H9 (cell line): ENCODE data around the gene DCAF8. TPM values are rescaled to one million over a fixed set of nuclear protein-coding genes. Genes with fewer than 3 reads are reported as not detected.

Source experiments
- DNase-seq: peaks from one replicate; pipeline ENCODE4 v3.0.0-alpha.2; 2017
- H2AFZ ChIP-seq: one replicate; pipeline ENCODE4 v1.6.1; 2013; ENCODE audit warnings: mild to moderate bottlenecking, low read length, control low read depth, moderate library complexity
- H2AK5ac ChIP-seq: 2 replicates; pipeline ENCODE4 v1.6.1; 2013; ENCODE audit warnings: low read length, control low read depth, mixed read lengths; ENCODE audit not compliant: insufficient read length
- H2BK120ac ChIP-seq: one replicate; pipeline ENCODE4 v1.6.1; 2013; ENCODE audit warnings: low read depth, mild to moderate bottlenecking, low read length, control low read depth, inconsistent platforms; ENCODE audit not compliant: poor library complexity, severe bottlenecking
- H2BK12ac ChIP-seq: 2 replicates; pipeline ENCODE4 v1.6.1; 2013; ENCODE audit warnings: low read length, control low read depth, mixed read lengths, low read depth; ENCODE audit not compliant: insufficient read length
- H2BK15ac ChIP-seq: 2 replicates; pipeline ENCODE4 v1.6.1; 2013; ENCODE audit warnings: low read depth, low read length, control low read depth
- H2BK20ac ChIP-seq: one replicate; pipeline ENCODE4 v1.6.1; 2013; ENCODE audit warnings: low read depth, mild to moderate bottlenecking, low read length, control low read depth, inconsistent platforms; ENCODE audit not compliant: poor library complexity, severe bottlenecking
- H2BK5ac ChIP-seq: 2 replicates; pipeline ENCODE4 v1.6.1; 2013; ENCODE audit warnings: low read length, control low read depth, mixed read lengths; ENCODE audit not compliant: insufficient read length
- H3K14ac ChIP-seq: 2 replicates; pipeline ENCODE4 v1.6.1; 2013; ENCODE audit warnings: low read length, control low read depth; ENCODE audit not compliant: insufficient read depth
- H3K18ac ChIP-seq: 2 replicates; pipeline ENCODE4 v1.6.1; 2013; ENCODE audit warnings: low read depth, mild to moderate bottlenecking, mixed read lengths, low read length, control low read depth; ENCODE audit not compliant: insufficient read length
- H3K23ac ChIP-seq: 2 replicates; pipeline ENCODE4 v1.6.1; 2013; ENCODE audit warnings: low read length, control low read depth, mixed read lengths, low read depth; ENCODE audit not compliant: insufficient read length
- H3K23me2 ChIP-seq: 2 replicates; pipeline ENCODE4 v1.6.1; 2013; ENCODE audit warnings: low read depth, mild to moderate bottlenecking, mixed read lengths, low read length, control low read depth; ENCODE audit not compliant: insufficient read length, poor library complexity, severe bottlenecking
- H3K27ac ChIP-seq: 2 replicates; pipeline ENCODE4 v1.5.1; 2013; ENCODE audit warnings: low read length, control low read depth, mixed read lengths, low read depth; ENCODE audit not compliant: insufficient read length
- H3K27me3 ChIP-seq: 2 replicates; pipeline ENCODE4 v1.6.1; 2013; ENCODE audit warnings: low read length, control low read depth, inconsistent platforms; ENCODE audit not compliant: insufficient read depth
- H3K4ac ChIP-seq: 2 replicates; pipeline ENCODE4 v1.6.1; 2013; ENCODE audit warnings: low read depth, mild to moderate bottlenecking, control low read depth, inconsistent platforms, low read length, moderate library complexity
- H3K4me1 ChIP-seq: 2 replicates; pipeline ENCODE4 v1.6.1; 2013; ENCODE audit warnings: low read length, control low read depth, inconsistent platforms; ENCODE audit not compliant: insufficient read depth
- H3K4me2 ChIP-seq: 2 replicates; pipeline ENCODE4 v1.6.1; 2013; ENCODE audit warnings: low read length, control low read depth, mixed read lengths; ENCODE audit not compliant: insufficient read length, insufficient read depth
- H3K56ac ChIP-seq: 2 replicates; pipeline ENCODE4 v1.6.1; 2013; ENCODE audit warnings: low read depth, mild to moderate bottlenecking, mixed read lengths, low read length, control low read depth; ENCODE audit not compliant: insufficient read length
- H3K79me1 ChIP-seq: 2 replicates; pipeline ENCODE4 v1.6.1; 2013; ENCODE audit warnings: low read depth, mild to moderate bottlenecking, moderate library complexity, low read length, control low read depth, inconsistent platforms; ENCODE audit not compliant: insufficient read depth, poor library complexity, severe bottlenecking
- H3K79me2 ChIP-seq: 2 replicates; pipeline ENCODE4 v1.6.1; 2013; ENCODE audit warnings: low read length, control low read depth, inconsistent platforms; ENCODE audit not compliant: insufficient read depth
- H3K9ac ChIP-seq: 2 replicates; pipeline ENCODE4 v1.6.1; 2013; ENCODE audit warnings: low read length, control low read depth, mixed read lengths; ENCODE audit not compliant: insufficient read length; ENCODE audit errors: extremely low read depth
- H3K9me3 ChIP-seq: one replicate; pipeline ENCODE4 v1.6.1; 2013; ENCODE audit warnings: low read depth, low read length, inconsistent platforms; ENCODE audit not compliant: control insufficient read depth
- H3T11ph ChIP-seq: one replicate; pipeline ENCODE4 v1.6.1; 2013; ENCODE audit warnings: mild to moderate bottlenecking, low read length, control low read depth, inconsistent platforms
- H4K20me1 ChIP-seq: one replicate; pipeline ENCODE4 v1.6.1; 2013; ENCODE audit not compliant: control insufficient read depth, insufficient read length, insufficient read depth
- H4K5ac ChIP-seq: 2 replicates; pipeline ENCODE4 v1.6.1; 2013; ENCODE audit warnings: low read depth, mild to moderate bottlenecking, mixed read lengths, low read length, control low read depth; ENCODE audit not compliant: insufficient read length
- H4K8ac ChIP-seq: replicated peaks from 2 replicates; pipeline ENCODE4 v1.6.1; 2013; ENCODE audit warnings: low read length, control low read depth, mixed read lengths, low read depth; ENCODE audit not compliant: insufficient read length
- H4K91ac ChIP-seq: 2 replicates; pipeline ENCODE4 v1.6.1; 2013; ENCODE audit warnings: low read depth, mild to moderate bottlenecking, moderate library complexity, mixed read lengths, low read length, control low read depth; ENCODE audit not compliant: insufficient read length
- H3K27ac Mint-ChIP-seq, 3 experiments: 2 replicates in 2 of 3; 3 replicates in 1 of 3; pipeline ENCODE4 v1.8.0; 2020 to 2021; ENCODE audit warnings: mixed read lengths in 3 of 3, mild to moderate bottlenecking in 1 of 3, moderate library complexity in 1 of 3
- H3K27me3 Mint-ChIP-seq: 2 replicates; pipeline ENCODE4 v1.8.0; 2021; ENCODE audit warnings: low read depth, mild to moderate bottlenecking, moderate library complexity, mixed read lengths
- H3K36me3 Mint-ChIP-seq, 3 experiments: 2 replicates in 2 of 3; 3 replicates in 1 of 3; pipeline ENCODE4 v1.8.0; 2020 to 2021; ENCODE audit warnings: low read depth in 3 of 3, mixed read lengths in 3 of 3; ENCODE audit not compliant: insufficient read depth in 1 of 3
- H3K4me1 Mint-ChIP-seq, 2 experiments: 2 replicates each; pipeline ENCODE4 v1.8.0; 2020; ENCODE audit warnings: mixed read lengths in 2 of 2
- H3K4me3 Mint-ChIP-seq, 2 experiments: 2 replicates in 1 of 2; 3 replicates in 1 of 2; pipeline ENCODE4 v1.8.0; 2020 to 2021; ENCODE audit warnings: mild to moderate bottlenecking in 2 of 2, mixed read lengths in 2 of 2, moderate library complexity in 1 of 2
- H3K9me3 Mint-ChIP-seq, 2 experiments: 2 replicates in 1 of 2; 3 replicates in 1 of 2; pipeline ENCODE4 v1.8.0; 2020; ENCODE audit warnings: mild to moderate bottlenecking in 2 of 2, mixed read lengths in 2 of 2, moderate library complexity in 1 of 2
- CTCF ChIP-seq: fragments of 200-600 bp; sonication (generic); conservative IDR thresholded peaks from 3 replicates; pipeline ENCODE4 v1.8.0; 2021; ENCODE audit warnings: antibody characterized with exemption, mild to moderate bottlenecking
- total RNA-seq: library from RNA; stranded (reverse); gene quantifications from 2 replicates; pipeline ENCODE4 v1.2.1, GENCODE V29; 2021

The DCAF8 gene
- total RNA-seq, 1 experiment from 2014 or later = 106 TPM

DNA sequence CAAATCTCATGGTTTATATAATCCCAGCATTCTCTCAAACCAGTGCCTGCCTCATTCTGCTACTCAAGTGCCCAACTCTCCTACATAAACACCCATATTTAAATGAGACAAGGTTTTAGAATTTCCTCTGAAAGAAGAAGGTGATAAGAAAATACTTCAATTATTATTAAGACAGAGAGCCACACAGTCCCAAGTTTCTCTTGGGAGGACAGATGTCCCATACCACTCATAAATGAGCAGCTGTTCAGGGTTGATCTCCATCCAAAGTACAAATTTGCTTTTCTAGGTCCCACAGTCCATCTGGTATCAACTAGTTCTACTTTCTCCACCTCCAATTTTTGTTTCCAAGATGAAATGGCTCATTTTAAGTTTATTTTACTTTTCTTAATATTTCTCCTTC lies 11.3 kb downstream of the DCAF8 start:
- Mint-ChIP-seq H3K27me3 (no peaks in the 10 kb centered on the region), H3K4me1 (peaks cover 9 to 11% of the 10 kb centered on the region in 2 experiments), H3K36me3 (peaks cover 4 to 28% (median 26%) of the 10 kb centered on the region in 3 experiments; a peak in 6 of 7 replicates), H3K4me3 (no peak overlapping the region), H3K9me3 (no peaks in the 10 kb centered on the region), H3K27ac (peak overlapping the region in 1 of 3 experiments; percentile 14; a peak in 2 of 7 replicates)
- Histone ChIP-seq H3K23ac (no peak overlapping the region), H3K27me3 (no peaks in the 10 kb centered on the region), H2BK12ac (no peak overlapping the region), H2AK5ac (no peak overlapping the region), H2BK5ac (no peak overlapping the region), H4K8ac (no peak overlapping the region), H4K20me1 (no peaks in the 10 kb centered on the region), H3K9ac (no peak overlapping the region), H3K79me1 (peaks cover 5% of the 10 kb centered on the region), H3K9me3 (no peaks in the 10 kb centered on the region), H4K5ac (no peak overlapping the region), H3K79me2 (peaks cover 6% of the 10 kb centered on the region; the same call in 1 of the 2 replicates), H2BK15ac (no peak overlapping the region), H2BK120ac (no peak overlapping the region), H3K27ac (no peak overlapping the region), H3K23me2 (no peaks in the 10 kb centered on the region), H3K56ac (no peak overlapping the region), H2BK20ac (no peak overlapping the region), H4K91ac (no peak overlapping the region), H3T11ph (no peak overlapping the region), H3K4me1 (no peaks in the 10 kb centered on the region), H3K14ac (no peak overlapping the region), H3K18ac (no peak overlapping the region), H3K4ac (no peak overlapping the region), H3K4me2 (no peak overlapping the region), H2AFZ (no peak overlapping the region)
- no peak for TF ChIP-seq CTCF
- no peak for DNase-seq
